Muscle layer of colon (tissue), 2 donors: ENCODE results near the gene TRAF7.

Experiments used
- H3K27ac ChIP-seq: one replicate; pipeline ENCODE4 v1.7.0; 2013; ENCODE audit warnings: low read depth, mild to moderate bottlenecking, low read length, moderate library complexity
- H3K27me3 ChIP-seq, 2 donors: one replicate each; pipeline ENCODE4 v1.7.0; 2013; ENCODE audit warnings: low read length in 2 of 2, mild to moderate bottlenecking in 2 of 2; ENCODE audit not compliant: insufficient read depth in 2 of 2, control insufficient read depth in 1 of 2
- H3K36me3 ChIP-seq: one replicate; pipeline ENCODE4 v1.7.0; 2013; ENCODE audit warnings: mild to moderate bottlenecking, low read length; ENCODE audit not compliant: insufficient read depth
- H3K4me1 ChIP-seq: one replicate; pipeline ENCODE4 v1.7.0; 2013; ENCODE audit warnings: mild to moderate bottlenecking, low read length; ENCODE audit not compliant: insufficient read depth
- H3K4me3 ChIP-seq, 2 donors: one replicate each; pipeline ENCODE4 v1.7.0; 2013; ENCODE audit warnings: low read length in 2 of 2, low read depth in 1 of 2, mild to moderate bottlenecking in 1 of 2, moderate library complexity in 1 of 2
- H3K9ac ChIP-seq: one replicate; pipeline ENCODE4 v1.7.0; 2013; ENCODE audit warnings: low read length
- H3K9me3 ChIP-seq: one replicate; pipeline ENCODE4 v1.7.0; 2013; ENCODE audit warnings: mild to moderate bottlenecking, low read length
- donor health status: abdominal sarcoma.
- donor health status: Adenocarcinoma of cecum.

The TRAF7 gene

DNA sequence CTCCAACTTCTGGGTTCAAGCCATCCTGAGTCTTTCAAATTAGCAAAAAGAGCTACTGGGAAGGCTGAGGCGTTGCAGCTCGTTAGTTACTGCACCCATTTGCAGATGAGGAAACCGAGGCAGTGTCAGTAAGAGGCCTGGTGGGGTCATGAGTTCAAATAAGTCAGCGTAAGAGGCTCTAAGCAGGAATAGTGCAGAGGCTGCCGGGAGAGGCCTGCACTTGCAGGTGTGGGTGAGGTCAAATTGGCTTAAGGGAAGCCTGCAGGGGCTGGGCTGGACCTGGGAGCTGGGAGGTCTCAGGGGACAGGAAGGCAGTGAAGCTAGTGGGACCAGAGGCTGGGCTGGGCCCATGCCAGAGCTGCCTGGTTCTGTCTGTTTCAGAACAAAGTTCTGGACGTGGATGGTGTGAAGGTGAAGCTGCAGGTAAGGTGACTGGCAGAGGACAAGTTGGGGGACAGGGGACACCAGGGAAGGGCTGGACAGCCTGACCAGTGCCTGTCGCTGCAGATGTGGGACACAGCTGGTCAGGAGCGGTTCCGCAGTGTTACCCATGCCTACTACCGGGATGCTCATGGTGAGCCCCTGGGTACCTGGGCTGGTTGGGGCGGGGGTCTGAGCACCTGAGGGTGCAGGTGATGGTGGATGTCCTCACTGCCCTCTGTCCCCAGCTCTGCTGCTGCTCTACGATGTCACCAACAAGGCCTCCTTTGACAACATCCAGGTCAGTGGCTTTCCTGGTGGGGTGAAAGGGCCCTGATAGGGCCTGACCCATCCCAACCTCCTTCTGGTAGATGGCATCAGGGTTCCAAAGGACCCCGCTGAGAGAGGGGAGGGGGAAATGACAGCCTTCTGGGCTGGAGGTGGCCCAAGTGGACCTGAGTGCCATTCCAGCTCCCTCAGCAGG, 4.1 kb upstream of the TRAF7 start:
- Histone ChIP-seq H3K4me1 (peaks cover 64% of the 10 kb centered on the region), H3K9ac (no peak overlapping the region), H3K4me3 (no peak overlapping the region), H3K27ac (no peak overlapping the region), H3K9me3 (no peaks in the 10 kb centered on the region), H3K36me3 (peaks cover 5% of the 10 kb centered on the region), H3K27me3 (no peaks in the 10 kb centered on the region)

DNA sequence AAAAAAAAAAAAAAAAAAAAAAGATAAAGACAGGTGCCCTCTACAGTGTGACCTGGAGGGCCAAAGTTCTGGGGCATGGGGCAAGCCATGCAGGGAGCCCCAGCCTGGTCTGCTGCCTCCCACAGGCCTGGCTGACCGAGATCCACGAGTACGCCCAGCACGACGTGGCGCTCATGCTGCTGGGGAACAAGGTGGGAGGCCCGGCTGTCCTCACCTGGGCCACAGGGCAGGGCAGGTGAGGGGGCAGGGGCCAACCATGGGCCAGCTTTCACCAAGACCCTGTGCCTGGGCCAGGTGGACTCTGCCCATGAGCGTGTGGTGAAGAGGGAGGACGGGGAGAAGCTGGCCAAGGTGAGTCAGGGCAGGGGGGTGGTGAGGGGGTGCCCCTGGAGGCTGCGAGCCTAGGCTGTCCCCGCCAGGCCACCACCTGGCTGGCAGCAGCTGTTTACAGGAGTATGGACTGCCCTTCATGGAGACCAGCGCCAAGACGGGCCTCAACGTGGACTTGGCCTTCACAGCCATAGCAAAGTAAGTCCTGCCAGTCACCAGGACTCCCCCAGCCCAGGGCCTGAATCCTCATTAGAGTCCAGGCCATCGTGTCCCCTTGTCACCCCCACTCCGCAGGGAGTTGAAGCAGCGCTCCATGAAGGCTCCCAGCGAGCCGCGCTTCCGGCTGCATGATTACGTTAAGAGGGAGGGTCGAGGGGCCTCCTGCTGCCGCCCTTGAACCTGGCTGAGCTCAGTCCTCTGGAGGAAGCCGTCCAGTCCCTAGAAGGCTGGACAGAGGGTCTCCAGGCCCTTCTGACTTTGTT, 2.7 kb upstream of the TRAF7 start:
- Histone ChIP-seq H3K9ac (peak overlapping the region; percentile 99), H3K9me3 (no peaks in the 10 kb centered on the region), H3K36me3 (peaks cover 5% of the 10 kb centered on the region), H3K27me3 (no peaks in the 10 kb centered on the region), H3K4me1 (peaks cover 73% of the 10 kb centered on the region), H3K4me3 (peak overlapping the region; percentile 91 to 100), H3K27ac (peak overlapping the region; percentile 93)

DNA sequence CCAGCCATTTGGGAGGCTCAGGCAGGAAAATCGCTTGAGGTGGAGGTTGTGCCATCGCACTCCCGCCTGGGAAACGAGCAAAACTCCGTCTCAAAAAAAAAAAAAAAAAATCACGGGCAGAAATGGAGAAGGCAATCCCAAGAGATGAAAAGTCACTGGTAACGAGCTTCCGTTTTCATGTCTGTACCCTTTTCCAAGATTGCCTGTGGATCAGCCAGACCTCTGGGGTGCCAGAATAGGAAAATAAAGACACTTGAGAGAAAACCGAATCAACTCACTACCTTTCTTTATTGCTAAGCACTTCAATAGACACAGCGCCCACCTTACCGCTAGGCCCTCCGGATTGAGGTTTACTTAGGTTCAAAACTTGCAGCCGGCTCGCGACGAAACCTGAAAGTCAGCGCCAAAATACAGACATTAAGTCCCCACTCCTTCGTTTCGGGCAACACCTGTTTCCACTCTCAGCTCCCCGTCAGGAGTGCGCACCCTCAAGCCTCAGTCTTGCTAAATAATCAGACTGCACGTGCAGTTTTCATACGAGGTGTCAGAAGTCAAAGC, 970 bp upstream of the TRAF7 start:
- no peaks in the 10 kb centered on the region for H3K9me3 ChIP-seq
- peaks cover 5% of the 10 kb centered on the region for H3K36me3 ChIP-seq
- peaks cover 75% of the 10 kb centered on the region for H3K4me1 ChIP-seq

DNA sequence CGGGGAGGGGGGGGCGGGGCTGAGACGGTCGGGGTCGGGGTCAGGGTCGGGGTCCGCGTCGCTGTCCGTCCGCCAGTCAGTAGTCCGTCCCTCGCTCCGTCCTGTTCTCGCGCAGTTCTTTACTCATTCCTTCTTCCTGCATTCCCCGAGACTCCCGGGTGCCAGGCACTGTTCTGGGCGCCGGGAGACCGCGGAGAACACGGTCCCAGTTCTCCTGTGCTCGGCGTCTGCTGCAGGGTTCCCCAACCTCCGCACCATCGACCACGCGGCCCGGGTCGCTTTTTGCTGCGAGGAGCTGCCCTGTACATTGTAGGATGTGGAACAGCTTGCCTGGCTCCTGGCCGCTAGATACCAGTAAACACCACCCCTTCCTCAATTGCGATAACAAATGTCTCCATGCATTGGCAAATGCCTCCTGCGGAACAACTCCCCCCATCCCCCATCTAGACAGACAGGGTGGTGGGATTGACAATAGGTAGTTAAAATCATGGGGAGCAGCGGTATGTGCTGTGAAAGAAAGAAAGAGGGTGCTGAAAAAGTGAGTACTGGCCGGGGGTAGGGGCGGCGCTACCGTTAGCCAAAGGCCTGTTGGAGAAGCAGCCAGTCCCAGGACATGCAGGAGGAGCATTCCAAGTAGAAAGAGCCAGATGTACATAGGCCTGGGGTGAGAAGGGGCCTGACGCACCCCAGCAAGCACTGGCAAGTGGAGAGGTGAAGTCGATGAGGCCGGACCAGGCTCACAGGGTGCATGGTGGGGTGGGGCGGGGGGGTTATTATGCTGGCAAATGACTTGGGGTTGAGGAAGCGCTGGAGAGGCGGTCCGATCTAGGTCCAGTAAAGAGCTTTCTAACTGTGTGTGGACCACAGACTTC, 631 bp downstream of the TRAF7 start:
- H3K4me3 ChIP-seq = peak overlapping the region; percentile 83 to 91
- peaks cover 73% of the 10 kb centered on the region for H3K4me1 ChIP-seq
- no peaks in the 10 kb centered on the region for H3K27me3 ChIP-seq
- H3K27ac ChIP-seq = peak overlapping the region; percentile 86
- peaks cover 5% of the 10 kb centered on the region for H3K36me3 ChIP-seq
- H3K9ac ChIP-seq = peak overlapping the region; percentile 94
- no peaks in the 10 kb centered on the region for H3K9me3 ChIP-seq

More for the DNA sequence above, 970 bp upstream of the TRAF7 start:
- peak overlapping the region; percentile 93 for H3K27ac ChIP-seq
- no peaks in the 10 kb centered on the region for H3K27me3 ChIP-seq
- H3K9ac ChIP-seq = peak overlapping the region; percentile 99
- peak overlapping the region; percentile 91 to 100 for H3K4me3 ChIP-seq

DNA sequence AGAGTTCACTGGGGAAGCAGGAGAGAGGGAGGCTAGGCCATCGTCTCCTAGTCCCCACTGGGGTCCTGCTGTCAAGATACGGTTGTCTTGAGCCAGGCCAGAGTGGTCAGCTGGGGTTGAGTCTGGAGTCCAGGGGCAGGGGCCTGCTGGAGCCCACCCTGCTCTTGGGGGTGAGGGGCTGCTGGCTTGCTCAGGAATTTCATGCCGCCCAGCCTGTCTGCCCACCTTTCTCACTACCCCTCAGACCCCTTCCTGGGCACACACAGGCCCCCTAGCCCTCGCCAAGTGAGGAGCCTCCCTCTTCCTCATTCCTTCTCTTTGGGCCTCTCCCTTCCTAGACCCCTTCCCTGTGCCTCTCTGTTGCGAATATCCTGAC, 1.3 kb downstream of the TRAF7 start:
- peak overlapping the region in 1 of 2 donors; percentile 59 for H3K4me3 ChIP-seq
- peaks cover 70% of the 10 kb centered on the region for H3K4me1 ChIP-seq
- H3K27me3 ChIP-seq = no peaks in the 10 kb centered on the region
- H3K27ac ChIP-seq = peak overlapping the region; percentile 86
- H3K9ac ChIP-seq = peak overlapping the region; percentile 67
- H3K36me3 ChIP-seq = peaks cover 3% of the 10 kb centered on the region
- no peaks in the 10 kb centered on the region for H3K9me3 ChIP-seq

DNA sequence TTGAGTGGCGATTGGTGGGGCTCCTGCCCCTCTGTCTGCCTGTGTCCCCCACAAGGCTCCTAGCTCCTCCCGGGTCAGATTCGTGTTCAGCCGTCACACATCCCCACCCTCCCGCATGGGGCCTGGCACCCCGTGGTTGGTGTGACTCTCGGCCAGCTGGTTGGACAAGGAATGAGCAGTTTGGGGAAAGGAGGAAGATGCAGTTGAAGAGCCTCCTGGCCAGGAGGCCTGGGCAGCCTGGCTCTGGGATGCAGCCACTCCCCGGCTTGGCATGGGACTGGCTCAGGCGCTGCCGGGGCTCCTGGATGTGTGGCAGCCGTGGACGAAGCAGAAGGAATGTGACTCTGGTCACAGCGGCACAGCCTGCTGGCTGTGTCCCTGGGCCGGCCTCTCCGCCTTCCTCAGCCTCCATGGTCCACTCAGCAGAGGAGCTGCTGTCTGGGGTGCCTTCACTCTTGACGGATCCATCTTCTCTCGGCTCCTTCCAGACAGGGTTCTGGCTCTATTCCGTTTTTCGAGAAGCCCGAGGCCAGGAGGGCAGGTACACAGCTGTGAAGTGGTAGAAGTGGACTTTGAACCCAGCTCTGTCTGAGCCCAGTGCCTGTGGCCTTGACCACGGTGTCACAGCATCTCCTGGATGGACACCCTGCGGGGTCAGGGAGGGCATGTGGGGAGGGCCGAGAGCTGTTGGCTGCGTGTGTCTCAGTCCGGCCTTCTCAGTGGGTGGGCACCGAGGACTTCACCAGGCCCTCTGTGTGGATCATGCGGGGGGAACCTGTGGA, 2.1 kb downstream of the TRAF7 start:
- Histone ChIP-seq H3K9ac (peak overlapping the region; percentile 83), H3K4me3 (peak overlapping the region; percentile 16 to 59), H3K9me3 (no peaks in the 10 kb centered on the region), H3K4me1 (peaks cover 62% of the 10 kb centered on the region), H3K36me3 (no peaks in the 10 kb centered on the region), H3K27ac (peak overlapping the region; percentile 86), H3K27me3 (no peaks in the 10 kb centered on the region)

DNA sequence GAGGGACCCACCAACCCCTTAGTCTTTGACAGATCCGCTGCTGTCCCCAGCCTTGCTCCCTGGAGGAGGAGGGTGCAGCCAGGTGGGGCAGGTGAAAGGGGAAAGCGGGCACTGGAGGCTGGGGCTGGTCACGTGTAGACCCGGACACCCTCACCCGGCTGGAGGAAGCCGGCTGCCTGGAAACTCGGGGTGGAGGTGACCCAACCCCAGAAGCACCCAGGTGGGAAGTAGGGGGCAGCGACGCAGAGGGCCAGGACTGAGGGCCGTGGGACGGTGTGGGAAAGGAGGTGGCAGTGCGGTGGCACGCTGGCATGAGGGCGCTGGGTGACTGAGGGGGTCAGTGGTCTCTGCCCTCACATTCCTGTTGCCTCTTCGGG, 2.7 kb downstream of the TRAF7 start:
- H3K27ac ChIP-seq = peak overlapping the region; percentile 86
- H3K4me3 ChIP-seq = peak overlapping the region; percentile 16 to 59
- H3K9me3 ChIP-seq = no peaks in the 10 kb centered on the region
- H3K4me1 ChIP-seq = peaks cover 56% of the 10 kb centered on the region
- no peaks in the 10 kb centered on the region for H3K36me3 ChIP-seq
- peak overlapping the region; percentile 83 for H3K9ac ChIP-seq
- no peaks in the 10 kb centered on the region for H3K27me3 ChIP-seq

DNA sequence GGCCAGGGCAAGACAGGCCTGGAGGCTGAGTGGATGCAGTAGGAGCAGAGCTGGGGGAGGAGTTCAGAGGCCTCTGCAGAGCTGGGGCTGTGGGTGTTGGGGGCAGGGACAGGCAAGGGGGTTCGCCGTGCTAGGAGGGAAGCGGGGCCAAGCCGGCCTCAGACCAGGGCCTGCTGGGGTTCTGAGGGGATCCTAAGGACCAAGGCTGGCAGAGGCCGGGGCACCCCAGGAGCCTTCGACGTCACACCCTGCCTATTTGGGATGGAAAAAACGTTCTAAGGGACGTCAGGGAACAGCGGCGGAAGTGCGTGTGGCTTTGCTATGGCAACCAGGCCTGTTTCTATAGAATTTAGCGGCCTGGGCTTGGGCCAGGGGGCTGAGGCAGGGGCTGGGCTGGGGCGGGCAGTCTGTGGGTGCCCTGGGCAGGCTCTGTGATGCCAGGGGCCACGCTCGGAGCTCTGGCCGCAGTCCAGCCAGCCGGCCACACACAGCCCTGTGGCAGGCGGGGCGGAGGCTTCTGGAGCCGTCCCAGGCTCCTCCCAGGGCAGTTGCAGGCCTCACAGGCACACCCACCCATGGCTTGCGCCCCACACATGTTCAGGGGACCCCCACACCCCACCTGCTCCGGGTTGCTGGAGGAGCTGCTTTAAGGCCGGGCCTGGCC, 3.7 kb downstream of the TRAF7 start:
- H3K9ac ChIP-seq = peak overlapping the region; percentile 83

DNA sequence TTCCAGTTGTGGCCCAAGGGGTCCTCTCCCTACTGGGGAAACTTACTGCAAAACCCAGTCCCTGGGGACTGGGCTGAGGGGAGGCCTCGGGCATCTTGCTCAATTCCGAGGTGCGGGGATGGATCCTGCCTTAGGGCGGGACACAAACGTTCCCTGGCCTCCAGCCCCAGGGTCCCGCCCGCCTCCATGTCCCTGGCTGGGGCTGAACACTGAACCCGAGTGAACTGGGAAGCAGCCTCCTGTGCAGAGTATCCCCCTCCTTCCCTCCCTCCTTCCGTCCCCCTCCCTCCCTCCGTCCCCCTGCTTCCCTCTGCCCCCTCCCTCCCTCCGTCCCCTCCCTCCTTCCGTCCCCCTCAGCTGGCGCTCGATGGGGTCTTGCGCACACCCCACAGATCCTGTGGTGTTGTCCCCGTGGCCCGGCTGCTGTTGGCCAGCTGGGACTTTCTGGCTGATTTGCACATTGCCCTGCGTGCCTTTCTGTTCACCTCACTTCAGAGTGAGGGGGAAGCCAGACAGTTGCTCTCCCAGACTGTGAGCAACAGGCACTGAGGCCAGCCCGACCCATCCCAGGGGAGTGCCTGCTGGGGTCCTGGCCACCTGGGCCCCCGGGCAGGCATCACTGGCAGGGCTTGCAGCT, 5.5 kb downstream of the TRAF7 start:
- Histone ChIP-seq H3K9me3 (no peaks in the 10 kb centered on the region), H3K27ac (peak overlapping the region; percentile 63), H3K4me3 (no peak overlapping the region), H3K4me1 (peaks cover 41% of the 10 kb centered on the region), H3K9ac (no peak overlapping the region), H3K36me3 (peaks cover 6% of the 10 kb centered on the region), H3K27me3 (no peaks in the 10 kb centered on the region)

More for the DNA sequence above, 3.7 kb downstream of the TRAF7 start:
- peak overlapping the region in 1 of 2 donors; percentile 59 for H3K4me3 ChIP-seq
- no peaks in the 10 kb centered on the region for H3K36me3 ChIP-seq
- H3K4me1 ChIP-seq = peaks cover 47% of the 10 kb centered on the region
- peak overlapping the region; percentile 86 for H3K27ac ChIP-seq
- no peaks in the 10 kb centered on the region for H3K27me3 ChIP-seq
- no peaks in the 10 kb centered on the region for H3K9me3 ChIP-seq
